ENCODE data around the gene ARSA.

ARSA gene

GRCh38 chr22:50582493-50583293, 45.3 kb downstream of the ARSA start, which contains the start of gene CHKB:
CHKB (minus strand) TSS chr22:50582849; CDS start chr22:50582781, 68 bp downstream.
- TF ChIP-seq CTCF (IDR thresholded peaks at IDR 0.05; ENCODE audit: insufficient read depth, low read length, poor library complexity, severe bottlenecking): no peak

DNA sequence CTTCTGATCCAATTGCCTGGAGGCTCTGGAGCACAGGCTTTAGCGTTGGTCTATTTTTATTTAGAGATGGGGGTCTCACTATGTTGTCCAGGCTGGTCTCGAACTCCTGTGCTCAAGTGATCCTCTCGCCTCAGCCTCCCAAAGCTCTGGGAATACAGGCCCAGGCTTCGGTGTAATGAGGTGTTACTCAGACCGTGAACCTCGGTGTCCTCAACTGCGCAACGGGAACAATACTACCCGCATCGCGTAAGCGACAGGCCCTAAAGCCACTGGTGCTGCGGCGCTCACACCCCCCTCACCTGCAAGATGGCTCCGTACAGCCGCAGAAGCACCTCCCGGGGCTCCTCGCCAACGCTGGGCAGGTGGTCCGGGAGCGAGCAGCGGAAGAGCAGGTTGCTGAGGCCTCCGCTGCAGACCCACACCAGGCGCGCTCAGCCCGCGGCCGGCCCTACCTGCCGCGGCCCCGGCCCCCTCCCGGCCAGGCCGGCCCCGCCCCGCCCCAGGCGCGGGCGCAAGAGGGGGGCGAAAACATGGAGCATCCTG, 45.9 kb downstream of the ARSA start:
- Histone ChIP-seq H3K36me3 (ENCODE audit: control insufficient read depth, insufficient read depth, low read length) (peaks cover 16% of the 10 kb centered on the region), H3K4me3 (replicated peaks; ENCODE audit: low read depth, low read length) (peak overlapping the region; percentile 85), H3K27me3 (replicated peaks; ENCODE audit: control insufficient read depth, insufficient read depth, low read length) (no peaks in the 10 kb centered on the region)
- no peak for DNase-seq (ENCODE audit: extremely low read depth, insufficient read length)
- TF ChIP-seq CTCF (IDR thresholded peaks at IDR 0.05; ENCODE audit: insufficient read depth, low read length, poor library complexity, severe bottlenecking): no peak

More at GRCh38 chr22:50582493-50583293, 45.3 kb downstream of the ARSA start, which contains the start of gene CHKB:
- no peaks in the 10 kb centered on the region for H3K27me3 ChIP-seq (replicated peaks; ENCODE audit: control insufficient read depth, insufficient read depth, low read length)
- DNase-seq (ENCODE audit: extremely low read depth, insufficient read length): peak; percentile 97
- peak within 1 kb of the TSS; percentile 85 for H3K4me3 ChIP-seq (replicated peaks; ENCODE audit: low read depth, low read length)
- peaks cover 13% of the 10 kb centered on the region for H3K36me3 ChIP-seq (ENCODE audit: control insufficient read depth, insufficient read depth, low read length)

- DNase-seq (ENCODE audit: extremely low read depth, insufficient read length): no peak
- Histone ChIP-seq H3K36me3 (ENCODE audit: control insufficient read depth, insufficient read depth, low read length) (peaks cover 18% of the 10 kb centered on the region), H3K4me3 (replicated peaks; ENCODE audit: low read depth, low read length) (peak overlapping the region; percentile 85), H3K27me3 (replicated peaks; ENCODE audit: control insufficient read depth, insufficient read depth, low read length) (no peaks in the 10 kb centered on the region)
- no peak for TF ChIP-seq CTCF (IDR thresholded peaks at IDR 0.05; ENCODE audit: insufficient read depth, low read length, poor library complexity, severe bottlenecking)
Observed at GRCh38 chr22:50581031-50581949, 46.7 kb downstream of the ARSA start.

DNA sequence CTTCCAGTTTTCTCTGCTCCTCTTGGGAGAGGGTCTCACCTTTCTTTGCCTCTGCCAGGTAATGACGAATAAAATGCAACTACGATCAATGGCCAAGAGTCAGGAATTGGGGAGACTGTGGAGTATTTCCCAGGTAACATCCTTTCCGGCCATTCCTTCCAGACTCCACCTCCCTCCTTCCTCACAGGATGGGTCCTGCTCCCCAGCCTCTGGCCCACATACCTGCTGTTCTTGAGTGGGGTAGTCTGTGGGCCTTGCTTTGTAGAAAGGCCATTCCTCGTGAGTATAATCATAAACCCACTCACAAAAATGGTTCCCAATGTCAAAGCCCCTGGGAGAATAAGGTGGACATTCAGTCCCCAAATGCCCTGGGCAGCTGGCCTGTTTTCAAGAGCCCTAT, 48.2 kb downstream of the ARSA start:
- Histone ChIP-seq H3K36me3 (ENCODE audit: control insufficient read depth, insufficient read depth, low read length) (peaks cover 26% of the 10 kb centered on the region), H3K4me3 (replicated peaks; ENCODE audit: low read depth, low read length) (no peak overlapping the region), H3K27me3 (replicated peaks; ENCODE audit: control insufficient read depth, insufficient read depth, low read length) (no peaks in the 10 kb centered on the region)
- no peak for DNase-seq (ENCODE audit: extremely low read depth, insufficient read length)
- no peak for TF ChIP-seq CTCF (IDR thresholded peaks at IDR 0.05; ENCODE audit: insufficient read depth, low read length, poor library complexity, severe bottlenecking)

DNA sequence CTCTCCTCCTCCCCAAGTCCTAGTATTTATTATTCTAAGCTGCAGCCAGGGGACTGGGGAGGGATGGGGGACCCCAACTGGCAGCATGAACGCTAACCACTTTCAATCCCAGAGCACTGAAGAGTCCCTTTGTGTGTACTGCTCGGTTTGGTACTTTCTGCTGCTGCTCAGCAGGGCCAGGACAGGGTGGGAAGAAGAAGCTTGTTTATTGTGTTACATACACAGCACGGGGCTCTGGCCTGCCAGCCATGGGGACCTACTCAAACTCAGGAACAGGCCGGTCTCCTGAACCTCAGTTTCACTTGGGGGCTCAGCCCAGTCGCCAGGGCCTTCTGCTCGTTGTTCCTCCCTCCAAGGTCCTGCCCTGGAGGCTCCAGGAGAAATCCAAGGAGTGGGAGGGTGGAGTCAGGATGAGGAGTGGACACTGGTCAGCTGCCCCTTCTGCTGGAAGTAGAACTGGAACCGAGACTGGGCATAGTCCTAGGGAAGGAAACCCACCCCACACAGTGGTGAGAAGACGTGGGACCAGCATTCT, 49.1 kb downstream of the ARSA start:
- H3K36me3 ChIP-seq (ENCODE audit: control insufficient read depth, insufficient read depth, low read length): peaks cover 34% of the 10 kb centered on the region
- H3K27me3 ChIP-seq (replicated peaks; ENCODE audit: control insufficient read depth, insufficient read depth, low read length): no peaks in the 10 kb centered on the region
- DNase-seq (ENCODE audit: extremely low read depth, insufficient read length): no peak
- TF ChIP-seq CTCF (IDR thresholded peaks at IDR 0.05; ENCODE audit: insufficient read depth, low read length, poor library complexity, severe bottlenecking): no peak
- H3K4me3 ChIP-seq (replicated peaks; ENCODE audit: low read depth, low read length): no peak overlapping the region

All from GM06990 (cell line).